GM19467 (cell line): Measurements from ENCODE around the gene GRPEL2.

ENCODE experiments used
- ATAC-seq: cut with Tn5 transposase; IDR thresholded peaks from one replicate; pipeline ENCODE4 v1.9.1; 2021; ENCODE audit warnings: mild to moderate bottlenecking, moderate library complexity; ENCODE audit not compliant: unreplicated experiment

The GRPEL2 gene

GRCh38 chr5:149355688-149356087 lies 10.4 kb downstream of the GRPEL2 start:
- no peak for ATAC-seq

GRCh38 chr5:149356391-149356790 lies 11.1 kb downstream of the GRPEL2 start:
- no peak for ATAC-seq

- peak; percentile 99 for ATAC-seq
Measured at GRCh38 chr5:149357370-149358293, 12.3 kb downstream of the GRPEL2 start, which contains the start of gene PCYOX1L. TSS of gene PCYOX1L (plus strand) at chr5:149358046. CDS start at chr5:149358069, 23 bp downstream.

GRCh38 chr5:149358294-149358651 lies 13.0 kb downstream of the GRPEL2 start:
- ATAC-seq: peak; percentile 7

GRCh38 chr5:149358868-149359495 lies 13.7 kb downstream of the GRPEL2 start:
- ATAC-seq: no peak

- no peak for ATAC-seq
Measured at GRCh38 chr5:149360272-149360671, 15.0 kb downstream of the GRPEL2 start.

GRCh38 chr5:149362541-149362940 lies 17.2 kb downstream of the GRPEL2 start:
- ATAC-seq: no peak

- no peak for ATAC-seq
Measured at GRCh38 chr5:149363358-149363757, 18.1 kb downstream of the GRPEL2 start.

- no peak for ATAC-seq
Measured at GRCh38 chr5:149363936-149364335, 18.6 kb downstream of the GRPEL2 start.

- no peak for ATAC-seq
Measured at GRCh38 chr5:149364719-149365118, 19.4 kb downstream of the GRPEL2 start.

- ATAC-seq: no peak
Measured at GRCh38 chr5:149365418-149365817, 20.1 kb downstream of the GRPEL2 start.

GRCh38 chr5:149366169-149366729 lies 20.9 kb downstream of the GRPEL2 start:
- ATAC-seq: no peak

- ATAC-seq: no peak
Measured at GRCh38 chr5:149367249-149367971, 22.1 kb downstream of the GRPEL2 start.

GRCh38 chr5:149367972-149368645 lies 22.8 kb downstream of the GRPEL2 start:
- ATAC-seq: no peak

GRCh38 chr5:149370878-149371277 lies 25.6 kb downstream of the GRPEL2 start:
- ATAC-seq: no peak

GRCh38 chr5:149371296-149371962 lies 26.1 kb downstream of the GRPEL2 start:
- no peak for ATAC-seq

GRCh38 chr5:149372076-149372795 lies 26.9 kb downstream of the GRPEL2 start:
- no peak for ATAC-seq

- no peak for ATAC-seq
Measured at GRCh38 chr5:149372932-149373331, 27.6 kb downstream of the GRPEL2 start.

GRCh38 chr5:149374303-149374702 lies 29.0 kb downstream of the GRPEL2 start:
- ATAC-seq: no peak
